Ectodermal cell (in vitro differentiated cells): ENCODE measurements around the gene H1-8.

Experiments
- H3K27ac ChIP-seq: 2 replicates; pipeline ENCODE4 v1.7.0; 2013; ENCODE audit warnings: mild to moderate bottlenecking, low read depth, low read length; ENCODE audit not compliant: insufficient read depth, poor library complexity, severe bottlenecking
- H3K27me3 ChIP-seq: 2 replicates; pipeline ENCODE4 v1.7.0; 2013; ENCODE audit warnings: mild to moderate bottlenecking, low read length; ENCODE audit not compliant: insufficient read depth, control insufficient read depth, poor library complexity, severe bottlenecking
- H3K36me3 ChIP-seq: one replicate; pipeline ENCODE4 v1.7.0; 2013; ENCODE audit warnings: low read length; ENCODE audit not compliant: control insufficient read depth, insufficient read depth
- H3K4me1 ChIP-seq: one replicate; pipeline ENCODE4 v1.7.0; 2013; ENCODE audit warnings: low read length; ENCODE audit not compliant: control insufficient read depth, insufficient read depth
- H3K4me3 ChIP-seq: 2 replicates; pipeline ENCODE4 v1.7.0; 2013; ENCODE audit warnings: low read depth, low read length, control low read depth; ENCODE audit not compliant: insufficient read depth
- H3K9me3 ChIP-seq: 2 replicates; pipeline ENCODE4 v1.7.0; 2013; ENCODE audit warnings: mild to moderate bottlenecking, low read length, moderate library complexity; ENCODE audit not compliant: control insufficient read depth
- WGBS, 2 experiments: methylation state at CpG; one replicate each; pipeline ENCODE4 v1.1.7; 2013; ENCODE audit warnings: missing lambda C conversion rate in 2 of 2; 5-methylcytosine and 5-hydroxymethylcytosine counted together

Gene H1-8

GRCh38 chr3:129560269-129560787 is 17.4 kb downstream of the H1-8 start:
- no peaks in the 10 kb centered on the region for H3K9me3 ChIP-seq
- H3K36me3 ChIP-seq = no peaks in the 10 kb centered on the region
- no peak overlapping the region for H3K4me3 ChIP-seq
- no peaks in the 10 kb centered on the region for H3K27me3 ChIP-seq
- no peak overlapping the region for H3K27ac ChIP-seq
- peaks cover 27% of the 10 kb centered on the region for H3K4me1 ChIP-seq
- 80 to 81% methylated on average over 16 of the region's 16 CpGs for WGBS, 2 experiments

- Histone ChIP-seq H3K4me1 (peaks cover 27% of the 10 kb centered on the region), H3K27ac (no peak overlapping the region), H3K36me3 (no peaks in the 10 kb centered on the region), H3K27me3 (no peaks in the 10 kb centered on the region), H3K4me3 (no peak overlapping the region), H3K9me3 (no peaks in the 10 kb centered on the region)
- 74 to 76% methylated on average over 18 of the region's 18 CpGs for WGBS, 2 experiments
Measured at GRCh38 chr3:129560911-129561594, 18.1 kb downstream of the H1-8 start.

GRCh38 chr3:129561619-129562248 is 18.8 kb downstream of the H1-8 start:
- Histone ChIP-seq H3K27ac (no peak overlapping the region), H3K36me3 (no peaks in the 10 kb centered on the region)
- WGBS, 2 experiments = 91 to 96% methylated on average over 18 of the region's 18 CpGs

GRCh38 chr3:129562803-129563202 is 19.8 kb downstream of the H1-8 start:
- Histone ChIP-seq H3K36me3 (no peaks in the 10 kb centered on the region), H3K27me3 (no peaks in the 10 kb centered on the region), H3K4me1 (peaks cover 17% of the 10 kb centered on the region)

More at GRCh38 chr3:129561619-129562248, 18.8 kb downstream of the H1-8 start:
- Histone ChIP-seq H3K4me1 (peaks cover 27% of the 10 kb centered on the region), H3K4me3 (no peak overlapping the region), H3K27me3 (no peaks in the 10 kb centered on the region), H3K9me3 (no peaks in the 10 kb centered on the region)

DNA sequence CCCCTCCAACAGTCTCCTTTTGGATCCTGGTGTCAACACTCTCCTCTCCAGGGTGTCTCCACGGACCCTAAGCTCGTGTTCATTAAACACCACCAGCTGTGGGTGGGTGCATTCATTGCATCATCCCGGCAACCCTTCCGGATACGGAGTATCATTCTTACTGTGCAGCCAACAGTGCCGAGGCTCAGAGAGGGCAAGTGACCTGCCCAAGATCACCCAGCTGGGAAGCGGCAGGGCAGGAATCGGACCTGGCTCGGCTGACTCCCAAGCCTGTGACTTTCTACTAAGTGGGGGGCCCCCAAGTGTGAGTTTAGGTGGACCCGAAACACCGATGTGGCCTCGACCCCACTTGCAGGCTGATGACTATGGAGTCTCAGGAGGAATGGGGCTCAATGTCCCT is 20.4 kb downstream of the H1-8 start:
- H3K9me3 ChIP-seq = no peaks in the 10 kb centered on the region
- no peaks in the 10 kb centered on the region for H3K36me3 ChIP-seq
- peaks cover 14% of the 10 kb centered on the region for H3K4me1 ChIP-seq
- H3K27me3 ChIP-seq = no peaks in the 10 kb centered on the region
- no peak overlapping the region for H3K4me3 ChIP-seq
- 95 to 96% methylated on average over 12 of the region's 12 CpGs for WGBS, 2 experiments
- H3K27ac ChIP-seq = no peak overlapping the region

More at GRCh38 chr3:129562803-129563202, 19.8 kb downstream of the H1-8 start:
- Histone ChIP-seq H3K27ac (no peak overlapping the region), H3K4me3 (no peak overlapping the region), H3K9me3 (no peaks in the 10 kb centered on the region)
- WGBS, 2 experiments = 93 to 94% methylated on average over 19 of the region's 19 CpGs

- Histone ChIP-seq H3K27ac (no peak overlapping the region), H3K9me3 (no peaks in the 10 kb centered on the region), H3K4me1 (peaks cover 14% of the 10 kb centered on the region), H3K4me3 (no peak overlapping the region), H3K27me3 (no peaks in the 10 kb centered on the region), H3K36me3 (no peaks in the 10 kb centered on the region)
- 87 to 89% methylated on average over 8 of the region's 8 CpGs for WGBS, 2 experiments
Measured at GRCh38 chr3:129563850-129564535, 21.0 kb downstream of the H1-8 start.

GRCh38 chr3:129564981-129565644 is 22.1 kb downstream of the H1-8 start:
- H3K4me3 ChIP-seq = no peak overlapping the region
- no peaks in the 10 kb centered on the region for H3K9me3 ChIP-seq
- no peaks in the 10 kb centered on the region for H3K36me3 ChIP-seq
- no peak overlapping the region for H3K27ac ChIP-seq
- whole genome bisulfite sequencing, 2 experiments = 95% methylated on average over 21 of the region's 21 CpGs
- H3K4me1 ChIP-seq = peaks cover 13% of the 10 kb centered on the region
- H3K27me3 ChIP-seq = no peaks in the 10 kb centered on the region

DNA sequence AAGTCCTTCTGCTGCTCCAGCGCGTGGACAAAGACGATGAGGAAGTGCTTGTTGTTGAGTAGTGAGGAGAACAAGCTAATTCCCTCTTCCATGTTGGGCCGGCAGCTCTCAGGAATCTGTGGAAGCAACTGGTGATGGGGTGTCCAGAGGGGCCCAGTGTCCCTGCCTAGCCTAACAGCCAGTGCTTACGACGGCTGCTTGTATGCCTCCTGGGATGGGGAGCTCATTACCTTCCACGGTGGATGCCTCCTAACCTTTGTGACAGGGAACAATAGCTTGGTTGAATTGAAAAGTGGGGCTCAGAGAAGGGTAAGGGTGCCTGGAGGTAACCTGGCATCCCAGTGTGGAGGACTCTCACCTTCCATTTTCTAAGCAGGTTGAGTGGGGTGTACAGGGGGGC is 22.9 kb downstream of the H1-8 start:
- WGBS, 2 experiments = 94 to 97% methylated on average over 7 of the region's 7 CpGs
- no peak overlapping the region for H3K27ac ChIP-seq
- H3K4me3 ChIP-seq = no peak overlapping the region
- H3K9me3 ChIP-seq = no peaks in the 10 kb centered on the region
- peaks cover 5% of the 10 kb centered on the region for H3K4me1 ChIP-seq
- no peaks in the 10 kb centered on the region for H3K27me3 ChIP-seq
- no peaks in the 10 kb centered on the region for H3K36me3 ChIP-seq

DNA sequence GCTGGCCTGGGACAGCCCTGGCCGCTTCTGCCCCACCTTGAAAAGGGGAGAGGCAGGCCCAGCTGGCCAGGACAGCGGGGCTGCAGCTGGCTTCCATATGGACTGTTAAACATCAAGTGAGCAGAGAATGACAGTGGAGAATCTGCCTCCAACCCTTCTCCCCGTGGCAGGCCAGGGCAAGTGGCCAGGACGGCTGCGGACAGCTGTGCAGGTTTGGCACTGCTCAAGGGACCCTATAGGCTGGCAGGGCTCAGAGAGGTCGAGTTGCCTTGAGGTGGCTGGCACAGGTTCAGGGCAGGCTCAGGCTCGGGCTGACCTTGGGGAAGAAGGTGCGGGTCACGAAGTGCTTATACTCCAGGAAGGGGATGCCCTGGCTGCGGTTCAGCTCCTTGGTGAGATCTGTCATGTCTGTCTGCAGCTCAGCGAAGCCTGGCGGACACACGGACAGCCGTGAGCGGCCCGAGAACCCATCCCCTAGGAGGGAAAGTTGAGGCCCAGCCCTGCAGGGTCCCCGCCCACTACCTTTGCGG is 24.3 kb downstream of the H1-8 start:
- H3K27me3 ChIP-seq = no peaks in the 10 kb centered on the region
- no peaks in the 10 kb centered on the region for H3K36me3 ChIP-seq
- H3K9me3 ChIP-seq = no peaks in the 10 kb centered on the region
- no peak overlapping the region for H3K4me3 ChIP-seq
- WGBS, 2 experiments = 90 to 91% methylated on average over 18 of the region's 18 CpGs
- no peak overlapping the region for H3K27ac ChIP-seq
- no peaks in the 10 kb centered on the region for H3K4me1 ChIP-seq
